Measurements from ENCODE around the gene NEK7.
"Not testable (repeated sequence)": the region's sequence is repeated elsewhere in the genome, so short reads cannot be mapped to it uniquely, and the experiment has no call there.

NEK7 gene

DNA sequence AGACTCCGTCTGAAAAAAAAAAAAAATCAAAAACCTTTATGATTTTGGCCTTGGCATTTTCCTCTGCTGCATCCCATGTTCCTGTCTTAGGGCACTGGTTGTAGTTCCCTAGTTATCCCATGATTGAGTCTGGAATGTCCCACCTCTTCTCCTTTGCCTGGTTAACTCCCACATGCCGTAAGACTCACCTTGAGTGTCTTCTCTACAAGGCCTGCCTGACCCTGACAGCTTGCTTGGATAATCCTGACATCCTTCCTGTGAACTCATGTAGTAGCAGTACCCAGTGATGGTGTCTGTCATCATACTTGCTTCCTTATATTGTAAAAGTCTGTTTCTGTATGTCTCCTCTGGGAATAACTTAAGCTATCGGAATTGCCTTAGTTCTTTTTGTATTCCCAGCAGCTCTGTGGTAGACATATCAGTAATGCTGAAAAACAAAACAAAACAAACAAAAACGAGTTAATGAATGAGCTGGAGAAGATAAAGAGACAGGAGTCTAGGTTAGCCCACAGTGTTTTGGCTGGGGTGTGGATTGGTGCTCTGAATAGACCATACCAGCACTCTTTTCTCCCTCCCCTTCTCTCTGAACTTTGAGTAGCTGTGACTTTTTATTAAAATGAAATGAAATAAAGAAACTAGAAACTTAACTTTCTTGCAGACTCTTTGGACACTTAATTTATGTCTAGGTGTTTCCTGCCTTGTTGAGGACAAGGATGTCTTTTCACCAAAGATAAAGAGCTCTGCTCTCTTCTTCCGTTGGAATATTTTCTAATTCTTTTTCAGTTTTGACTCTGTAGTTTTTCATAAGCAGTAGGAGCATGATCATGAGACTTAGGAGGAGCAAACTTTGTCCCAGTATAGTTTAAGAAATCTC, 15.1 kb downstream of the NEK7 start:
- DNase-seq (ENCODE audit: low read depth, low spot score), result no peak

DNA sequence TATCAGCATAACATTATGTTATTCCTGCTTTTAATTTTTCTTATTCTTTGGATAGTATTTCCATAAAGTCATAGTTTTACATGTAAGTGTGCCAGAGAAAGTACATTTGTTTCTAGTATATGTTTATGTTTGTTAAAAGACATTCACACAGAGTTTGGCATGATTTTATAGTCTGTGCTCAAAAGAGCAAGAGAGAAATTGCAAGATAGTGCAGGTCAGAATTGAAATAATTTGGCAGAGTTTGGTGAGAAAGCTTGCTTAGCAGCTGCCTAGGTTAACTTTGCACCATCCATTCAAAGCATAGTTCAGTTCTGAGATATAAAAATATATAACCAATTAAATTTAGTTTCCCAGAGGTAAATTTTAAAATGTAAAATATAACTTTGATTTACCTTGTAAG, 17.0 kb downstream of the NEK7 start:
- DNase-seq (ENCODE audit: low read depth, low spot score), result no peak

DNA sequence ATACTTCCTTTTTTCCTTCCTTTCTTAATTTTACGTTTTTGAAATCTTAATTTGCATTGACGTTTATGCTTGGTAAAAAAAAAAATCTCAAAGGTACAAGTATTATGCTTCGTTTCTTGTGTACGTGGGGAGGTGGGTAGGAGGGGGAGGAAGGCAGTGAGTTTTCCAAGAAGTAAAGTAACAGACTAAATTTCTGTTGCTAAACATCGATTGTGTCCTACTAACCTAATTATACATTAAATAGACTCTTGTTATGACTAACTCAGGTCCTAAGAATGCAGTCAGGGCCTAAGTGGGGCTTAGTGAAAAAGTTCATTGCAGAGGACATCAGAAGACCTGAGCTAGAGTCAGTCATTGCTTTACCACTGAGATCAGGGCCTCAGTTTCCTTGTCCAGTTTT, 17.5 kb downstream of the NEK7 start:
- DNase-seq (ENCODE audit: low read depth, low spot score), result no peak

DNA sequence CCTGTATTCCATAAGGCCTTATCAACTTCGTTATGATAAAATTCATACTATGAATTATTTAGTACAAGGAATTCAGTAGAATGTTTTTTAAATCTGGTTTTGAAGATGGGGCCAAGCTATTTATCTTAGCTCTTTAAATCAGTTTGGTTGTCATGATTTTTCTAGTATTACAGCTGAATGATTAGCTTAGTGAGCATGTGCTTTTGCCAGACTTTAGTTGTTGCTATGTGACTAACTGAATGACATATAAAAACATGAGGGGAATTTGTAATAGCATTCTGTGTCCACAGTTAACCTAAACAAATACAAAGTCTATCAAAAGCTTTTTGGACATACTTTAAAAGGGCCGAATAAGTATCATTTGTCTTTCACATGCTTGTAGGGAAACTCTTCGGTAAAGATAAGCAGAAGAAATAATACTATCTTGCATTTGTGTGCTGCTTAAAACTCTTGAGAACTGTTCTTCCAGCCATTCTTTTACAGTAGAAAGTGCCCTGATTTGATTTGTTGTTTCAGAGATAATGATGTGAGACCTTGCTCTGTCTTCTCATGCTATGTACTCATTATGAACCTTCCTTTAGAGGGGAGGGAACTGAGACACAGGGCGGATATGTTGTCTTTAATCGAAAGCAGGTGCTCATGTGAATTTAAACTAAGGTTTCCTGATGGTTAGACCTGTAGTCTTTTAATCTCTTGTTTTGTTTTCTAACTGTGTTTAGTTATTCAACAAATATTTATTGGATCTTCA, 18.8 kb downstream of the NEK7 start:
- DNase-seq (ENCODE audit: low read depth, low spot score), result no peak

DNA sequence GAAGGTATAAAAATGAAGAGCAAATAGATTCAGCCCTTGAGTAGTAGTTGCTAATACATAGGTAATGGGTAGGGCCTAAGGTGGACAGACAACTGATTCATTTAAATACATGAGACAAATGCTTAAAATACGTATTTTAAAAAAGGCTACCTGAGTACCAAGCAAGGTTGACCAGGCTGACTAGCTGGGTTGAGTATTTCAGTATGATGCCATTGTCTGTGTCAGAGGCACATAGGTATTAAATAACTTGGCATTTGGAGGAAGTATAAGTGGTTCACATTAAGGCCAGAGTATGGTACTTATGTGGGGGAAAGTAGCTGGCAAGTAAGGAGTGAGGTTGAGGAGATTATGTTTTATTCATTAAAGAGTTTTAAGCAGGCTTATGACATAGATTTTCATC, 19.4 kb downstream of the NEK7 start:
- DNase-seq (ENCODE audit: low read depth, low spot score), result no peak

DNA sequence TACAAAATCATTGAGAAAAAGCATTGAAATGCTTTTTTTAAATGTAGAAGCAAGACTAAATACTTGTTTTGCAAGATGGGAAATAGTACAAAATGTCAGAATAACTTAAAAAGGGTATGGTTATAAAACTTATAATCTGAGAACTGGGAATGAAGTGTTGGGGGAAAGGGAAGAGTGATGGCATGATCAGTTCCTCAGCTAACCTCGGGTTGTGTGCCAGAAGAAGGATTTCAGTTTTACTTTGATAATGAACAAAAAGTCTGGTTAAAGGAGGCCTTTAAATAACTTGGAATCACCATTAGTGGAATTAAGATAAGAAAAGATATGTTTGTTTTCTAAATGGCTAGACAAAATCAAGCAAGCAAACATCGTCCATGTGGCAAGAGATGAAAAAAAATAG, 20.7 kb downstream of the NEK7 start:
- no peak for DNase-seq (ENCODE audit: low read depth, low spot score)

DNA sequence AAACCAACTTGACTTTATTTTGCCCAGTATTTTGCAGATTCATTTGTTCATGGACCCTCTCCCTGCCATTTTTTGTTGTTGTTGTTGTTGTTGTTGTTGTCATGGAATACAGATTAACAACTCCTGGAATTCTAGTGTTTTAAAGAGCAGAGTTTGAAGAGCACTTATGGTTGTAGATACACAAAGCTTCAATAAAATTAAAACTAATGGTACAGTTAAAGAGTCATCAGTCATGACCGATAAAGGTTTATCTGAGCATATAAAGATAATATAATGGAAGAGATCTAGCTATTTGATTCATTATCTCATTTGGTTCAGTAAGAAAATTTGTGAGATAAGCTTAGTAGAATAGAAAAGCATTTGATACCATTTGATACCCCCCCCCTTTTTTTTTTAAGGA, 21.8 kb downstream of the NEK7 start:
- DNase-seq (ENCODE audit: low read depth, low spot score), result no peak

DNA sequence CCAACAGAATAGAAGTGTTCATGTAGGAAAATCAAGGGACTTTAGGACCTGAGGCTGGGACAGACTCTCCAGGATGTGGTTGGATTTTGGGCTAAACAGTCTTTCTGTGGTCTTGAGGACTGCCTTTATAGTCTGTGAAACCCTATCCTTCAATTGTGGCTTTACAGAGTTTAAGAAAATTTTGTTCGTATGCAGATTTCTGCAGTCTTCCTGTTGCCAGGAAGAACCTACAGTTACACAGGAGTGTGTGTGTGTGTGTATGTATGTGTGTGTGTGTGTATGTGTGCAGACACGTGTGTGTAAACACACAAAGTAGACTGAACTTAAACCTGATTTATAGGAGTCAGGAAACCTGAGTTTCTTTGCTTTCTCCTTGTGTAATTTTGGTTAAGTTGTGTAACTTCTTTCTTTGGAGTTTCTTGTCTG, 22.8 kb downstream of the NEK7 start:
- DNase-seq (ENCODE audit: low read depth, low spot score), result no peak

DNA sequence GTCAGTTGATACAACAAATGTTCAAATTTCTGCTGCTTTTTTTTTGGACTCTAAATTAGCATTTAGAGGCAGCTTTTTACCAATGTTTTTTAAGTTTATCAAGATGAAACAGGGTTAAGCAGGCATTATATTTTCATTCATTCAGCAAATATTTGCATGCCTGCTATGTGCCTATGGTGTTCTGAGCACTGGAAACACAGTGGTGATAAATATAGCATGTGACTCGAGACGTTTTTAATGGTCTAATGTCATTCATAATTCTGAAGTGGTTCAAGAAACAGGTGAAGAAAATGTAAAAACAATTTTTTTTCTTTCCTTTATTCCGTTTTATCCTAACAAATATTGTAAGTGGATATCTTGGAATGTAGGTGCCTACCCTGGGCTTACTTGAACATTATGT, 26.8 kb downstream of the NEK7 start:
- no peak for DNase-seq (ENCODE audit: low read depth, low spot score)

DNA sequence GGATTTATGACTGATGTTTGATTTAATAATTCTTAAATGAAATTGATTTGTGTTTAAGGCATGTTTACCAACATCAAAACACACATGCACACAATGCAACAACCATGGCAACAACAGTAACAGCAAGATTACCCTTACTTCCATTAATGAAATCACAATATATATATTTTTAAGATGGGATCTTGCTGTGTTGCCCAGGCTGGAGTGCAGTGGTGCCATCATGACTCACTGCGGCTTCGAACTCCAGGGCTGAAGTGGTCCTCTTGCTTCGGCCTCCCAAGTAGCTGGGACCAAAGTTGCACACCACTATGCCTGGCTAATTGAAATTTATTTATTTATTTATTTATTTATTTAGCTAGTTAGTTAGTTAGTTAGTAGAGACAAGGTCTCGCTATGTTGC, 27.7 kb downstream of the NEK7 start:
- DNase-seq (ENCODE audit: low read depth, low spot score), result no peak

DNA sequence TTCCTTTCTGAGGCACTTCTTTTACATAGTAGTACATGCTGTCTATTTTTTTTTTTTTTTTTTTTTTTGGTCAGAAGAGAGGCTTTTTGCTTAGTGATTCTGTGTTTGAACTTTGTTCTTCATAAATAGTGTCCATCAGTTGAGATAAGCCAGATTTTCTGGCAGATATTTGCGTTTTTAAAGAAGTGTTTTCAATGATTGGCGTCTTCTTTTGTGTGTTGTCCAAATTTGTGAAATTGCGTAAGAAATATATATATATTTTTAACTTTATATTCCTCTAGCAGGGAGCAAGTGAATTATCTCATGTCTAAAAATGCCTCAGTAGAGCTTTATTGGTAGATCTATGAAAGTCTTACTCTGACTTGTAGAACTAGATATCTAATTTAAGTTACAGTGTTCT, 28.3 kb downstream of the NEK7 start:
- DNase-seq (ENCODE audit: low read depth, low spot score), result no peak

DNA sequence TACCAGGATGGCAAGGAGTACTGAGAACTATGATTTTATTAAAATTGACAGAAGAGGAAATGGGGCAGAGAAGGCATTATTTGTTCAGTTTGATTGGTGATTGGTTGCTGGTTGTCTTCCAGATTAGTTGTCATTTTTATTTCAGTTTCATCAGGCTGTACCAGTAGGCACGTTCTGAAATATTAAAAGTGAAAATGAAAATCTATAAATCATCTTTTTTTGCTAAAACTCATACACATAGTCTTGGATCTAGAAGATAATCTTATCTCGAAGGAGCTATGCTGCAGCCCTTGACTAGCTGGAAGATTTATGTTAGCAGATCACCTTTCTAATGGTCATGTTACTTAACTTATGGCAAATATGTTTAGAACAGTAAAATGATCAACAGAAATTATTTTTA, 29.0 kb downstream of the NEK7 start:
- DNase-seq (ENCODE audit: low read depth, low spot score), result no peak

DNA sequence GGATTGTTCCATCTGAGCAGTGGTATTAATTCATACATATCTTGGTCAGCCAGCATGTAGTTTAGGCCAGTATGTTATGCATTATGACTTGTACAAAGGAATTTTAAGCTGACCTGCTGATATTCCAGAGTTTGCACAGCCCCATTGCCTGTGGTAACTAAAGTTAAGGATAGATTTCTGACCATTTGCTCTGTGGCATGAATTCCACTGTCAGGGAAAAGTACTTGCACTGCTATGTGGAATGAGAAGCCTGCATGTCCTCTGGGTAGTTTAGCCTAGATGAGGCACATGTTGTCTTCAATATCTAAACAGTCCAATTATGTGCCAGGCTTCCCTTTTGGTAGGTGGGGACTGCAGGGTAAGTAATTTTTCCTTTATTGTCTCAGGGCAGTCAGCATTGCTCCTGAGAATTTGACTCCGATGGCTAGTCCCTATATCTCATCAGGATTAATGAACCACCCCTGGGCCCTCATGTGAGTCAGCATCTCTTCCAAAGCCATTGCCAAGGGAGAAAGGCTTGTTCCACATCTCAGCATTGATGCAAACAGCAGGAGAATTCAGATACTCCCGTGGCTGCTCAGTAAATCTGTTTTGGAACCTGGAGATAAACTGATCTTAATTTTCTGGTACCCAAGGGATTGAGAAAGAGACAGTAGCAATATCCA, 30.2 kb downstream of the NEK7 start:
- DNase-seq (ENCODE audit: low read depth, low spot score), result no peak

DNA sequence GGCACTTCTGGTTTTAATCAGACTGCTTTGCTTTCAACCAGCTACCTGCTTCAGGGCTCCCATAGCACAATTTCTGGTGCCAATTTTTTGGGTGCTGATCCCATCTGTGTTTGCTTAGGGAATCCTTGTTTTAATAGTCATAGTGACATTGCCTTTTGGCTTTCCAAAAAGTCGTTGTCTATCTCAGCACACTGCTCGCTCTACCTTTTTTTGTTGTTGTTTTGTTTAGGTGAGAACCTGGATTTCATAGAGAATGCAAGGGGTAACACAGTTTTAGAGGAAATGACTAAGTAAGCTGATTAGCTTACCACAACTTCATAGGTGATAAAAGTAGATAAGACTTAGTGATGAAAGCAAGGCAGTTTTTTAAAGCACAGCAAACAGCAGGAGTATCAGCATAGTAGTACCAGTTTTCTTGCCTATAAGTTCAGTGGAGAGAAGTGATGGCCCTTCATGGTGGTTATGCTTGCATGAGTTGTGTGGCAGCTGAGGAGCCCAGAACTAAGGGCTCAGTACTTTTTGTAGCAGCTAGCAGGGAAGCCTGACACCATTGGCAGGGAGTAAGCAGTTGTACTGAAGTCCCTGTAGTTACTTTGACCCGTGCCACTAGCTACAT, 31.3 kb downstream of the NEK7 start:
- DNase-seq (ENCODE audit: low read depth, low spot score), result no peak

DNA sequence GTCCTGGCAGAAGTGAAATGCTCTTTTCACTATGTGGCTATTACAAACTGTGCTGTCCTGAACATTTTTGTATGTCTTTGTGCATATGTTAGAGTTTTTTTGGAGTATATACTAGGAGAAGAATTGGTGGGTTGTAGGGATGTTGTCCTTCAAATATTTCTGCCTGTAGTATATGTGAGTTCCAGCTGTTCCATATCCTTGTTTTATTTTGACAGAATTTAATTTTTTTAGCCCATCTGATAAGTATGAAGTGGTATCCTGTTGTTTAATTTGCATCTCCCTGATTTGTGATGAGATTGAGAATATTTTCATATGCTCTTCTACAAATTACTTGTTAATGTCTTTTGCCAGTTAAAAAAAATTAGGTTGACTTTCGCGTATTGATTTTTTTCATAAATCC, 34.3 kb downstream of the NEK7 start:
- DNase-seq (ENCODE audit: low read depth, low spot score), result no peak

DNA sequence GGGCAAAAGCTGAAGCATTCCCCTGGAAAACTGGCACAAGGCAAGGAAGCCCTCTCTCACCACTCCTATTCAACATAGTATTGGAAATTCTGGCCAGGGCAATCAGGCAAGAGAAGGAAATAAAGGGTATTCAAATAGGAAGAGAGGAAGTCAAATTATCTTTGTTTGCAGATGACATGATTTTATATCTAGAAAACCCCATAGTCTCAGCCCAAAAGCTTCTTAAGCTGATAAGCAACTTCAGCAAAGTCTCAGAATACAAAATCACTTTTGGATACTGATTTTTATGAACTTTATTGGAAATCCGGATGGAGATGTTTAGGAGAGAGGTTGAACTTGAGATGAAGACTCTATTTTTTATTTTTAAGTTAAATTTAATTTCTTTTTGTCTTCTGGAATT, 37.1 kb downstream of the NEK7 start:
- DNase-seq (ENCODE audit: low read depth, low spot score), result not testable (repeated sequence)

DNA sequence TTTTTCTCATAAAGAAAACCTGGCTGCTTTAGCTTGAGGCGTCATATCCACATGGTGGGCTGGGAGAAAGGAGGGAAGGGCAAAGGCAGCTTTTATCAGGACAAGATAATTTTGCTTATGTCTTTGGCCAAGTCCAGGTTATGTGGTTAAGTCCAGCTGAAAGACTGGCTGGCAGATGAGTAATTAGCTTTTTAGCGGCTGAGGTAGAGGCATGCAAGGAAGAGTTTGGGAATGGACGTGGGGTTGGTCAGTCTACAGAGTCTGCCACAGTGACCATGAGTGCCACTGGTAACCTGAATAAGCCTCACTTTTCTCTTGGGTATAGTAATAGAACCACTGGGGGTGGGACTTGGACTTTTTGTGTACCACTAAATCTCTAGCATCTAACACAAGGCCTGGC, 39.8 kb downstream of the NEK7 start:
- no peak for DNase-seq (ENCODE audit: low read depth, low spot score)

DNA sequence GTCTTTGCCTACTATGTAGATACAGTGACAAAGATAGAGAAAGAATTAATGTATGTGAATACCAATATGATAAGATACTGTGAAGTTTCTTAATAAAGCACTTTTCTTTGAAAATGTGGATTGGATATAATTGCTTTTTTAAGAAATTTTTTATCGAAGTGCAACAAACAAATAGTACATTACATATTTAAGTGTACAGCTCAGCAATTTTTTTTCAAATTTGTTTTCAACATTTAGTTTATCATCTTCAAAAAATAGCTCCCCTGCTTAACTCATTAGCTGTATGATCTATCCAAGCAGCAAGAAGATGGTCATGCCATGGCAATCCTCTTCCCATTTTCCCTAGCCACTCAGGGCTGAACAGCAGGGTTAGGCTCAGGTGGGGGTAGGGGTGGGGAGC, 40.5 kb downstream of the NEK7 start:
- no peak for DNase-seq (ENCODE audit: low read depth, low spot score)

DNA sequence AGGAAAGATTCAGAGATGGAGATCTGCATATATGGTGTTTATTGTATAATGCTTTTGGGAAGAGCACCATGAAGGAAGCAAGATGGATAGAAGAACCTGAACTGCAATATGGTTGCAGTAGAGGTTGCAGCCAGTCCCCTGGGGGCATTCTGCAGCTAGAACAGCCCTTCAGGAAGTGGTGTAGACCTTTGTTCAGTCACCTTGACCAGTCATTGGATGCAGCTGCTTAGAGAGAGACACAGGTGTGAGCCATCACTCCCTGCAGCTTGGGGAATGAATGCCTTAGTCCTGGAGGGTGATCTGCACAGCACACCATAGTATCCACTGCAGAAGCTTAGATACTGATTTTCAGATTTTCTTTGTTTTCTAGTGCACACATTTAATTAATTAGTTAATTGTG, 42.3 kb downstream of the NEK7 start:
- DNase-seq (ENCODE audit: low read depth, low spot score), result no peak

DNA sequence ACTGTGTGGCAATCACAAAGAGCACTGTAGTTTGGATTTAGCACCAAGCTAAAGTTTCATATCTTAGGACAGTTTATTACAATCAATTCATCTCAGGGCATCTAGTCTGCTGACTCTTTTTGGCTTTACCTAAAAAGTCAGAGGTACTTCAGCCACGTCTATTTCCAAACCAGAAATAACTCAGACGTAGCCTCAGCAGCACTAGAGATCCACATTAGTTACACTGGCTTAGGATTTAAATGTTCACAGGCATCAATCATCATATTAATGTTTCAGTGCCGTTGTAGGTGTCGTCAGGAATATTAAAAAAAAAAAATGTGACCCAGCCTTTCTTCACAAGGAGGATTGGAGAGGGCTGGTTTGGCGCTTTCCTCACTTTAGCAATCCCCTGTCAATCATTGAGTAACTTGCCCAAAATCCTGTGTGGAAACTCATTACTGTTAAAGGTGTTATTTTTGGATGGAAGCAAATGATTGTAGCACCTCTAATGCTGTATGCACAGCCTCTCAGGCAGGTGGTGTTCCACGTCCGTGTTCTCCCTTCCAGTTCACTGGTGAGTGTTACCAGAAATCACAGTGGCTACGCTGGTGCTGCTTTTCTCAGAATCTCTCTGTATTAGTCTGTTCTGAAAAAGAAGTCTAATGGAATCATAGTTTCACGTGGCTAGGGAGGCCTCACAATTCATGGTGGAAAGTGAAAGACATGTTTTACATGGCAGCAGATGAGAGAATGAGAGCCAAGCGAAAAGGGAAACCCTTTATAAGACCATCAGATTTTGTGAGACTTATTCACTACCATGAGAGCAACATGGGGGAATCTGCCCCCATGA, 45.4 kb downstream of the NEK7 start:
- peak; percentile 13 for DNase-seq (ENCODE audit: low read depth, low spot score)

DNA sequence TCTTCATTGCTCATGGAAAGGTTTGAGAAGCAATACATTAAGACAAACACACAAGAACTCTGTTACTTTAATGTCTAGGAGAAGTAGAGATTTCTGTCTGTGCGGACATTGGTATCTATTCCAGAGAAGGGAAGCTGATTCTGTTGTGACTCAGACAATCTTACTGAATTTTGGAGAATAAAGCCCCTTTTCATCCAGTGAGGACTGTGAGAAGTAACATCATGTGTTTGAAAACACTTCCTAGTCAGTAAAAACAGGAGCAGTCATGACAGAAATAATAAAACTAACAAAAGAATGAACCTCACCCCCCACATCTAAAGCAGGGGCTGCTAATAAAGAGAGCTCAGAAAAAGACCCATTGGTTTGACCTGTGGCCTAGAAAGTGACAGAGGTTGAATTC, 46.6 kb downstream of the NEK7 start:
- DNase-seq (ENCODE audit: low read depth, low spot score), result no peak

All from activated naive CD8-positive, alpha-beta T cell treated with anti-CD3 and anti-CD28 coated beads, Interleukin-2, amount 50 U/mL, for 16 hours (primary cell).